ENCODE measurements around the gene GULP1.

GRCh38 chr2:188534875-188535274 lies 243.2 kb downstream of the GULP1 start:
- no peak for TF ChIP-seq CTCF (conservative IDR thresholded peaks at IDR 0.05; ENCODE audit: low read depth in 2 of 2)
- no peak for TF ChIP-seq POLR2AphosphoS5 (IDR thresholded peaks at IDR 0.05; ENCODE audit: low read depth)
- no peak for TF ChIP-seq EZH2 (IDR thresholded peaks at IDR 0.05; ENCODE audit: low read depth, unreplicated experiment)
- no peak for TF ChIP-seq REST (IDR thresholded peaks at IDR 0.05; ENCODE audit: unreplicated experiment)
- TF ChIP-seq EZH2phosphoT487 (IDR thresholded peaks at IDR 0.05; ENCODE audit: unreplicated experiment): no peak
- TF ChIP-seq, protein P1, sequence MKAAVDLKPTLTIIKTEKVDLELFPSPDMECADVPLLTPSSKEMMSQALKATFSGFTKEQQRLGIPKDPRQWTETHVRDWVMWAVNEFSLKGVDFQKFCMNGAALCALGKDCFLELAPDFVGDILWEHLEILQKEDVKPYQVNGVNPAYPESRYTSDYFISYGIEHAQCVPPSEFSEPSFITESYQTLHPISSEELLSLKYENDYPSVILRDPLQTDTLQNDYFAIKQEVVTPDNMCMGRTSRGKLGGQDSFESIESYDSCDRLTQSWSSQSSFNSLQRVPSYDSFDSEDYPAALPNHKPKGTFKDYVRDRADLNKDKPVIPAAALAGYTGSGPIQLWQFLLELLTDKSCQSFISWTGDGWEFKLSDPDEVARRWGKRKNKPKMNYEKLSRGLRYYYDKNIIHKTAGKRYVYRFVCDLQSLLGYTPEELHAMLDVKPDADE (IDR thresholded peaks at IDR 0.05): no peak
- no peak for TF ChIP-seq CREB1 (CRISPR knock-in tag; IDR thresholded peaks at IDR 0.05; ENCODE audit: low read depth)
- no peak for TF ChIP-seq STAT1 (IDR thresholded peaks at IDR 0.05; ENCODE audit: unreplicated experiment)
- no peak for TF ChIP-seq JUNB (IDR thresholded peaks at IDR 0.05; ENCODE audit: unreplicated experiment)

Data from GM23338 (cell line).